ENCODE results near the gene GARIN3.

Gene GARIN3

DNA sequence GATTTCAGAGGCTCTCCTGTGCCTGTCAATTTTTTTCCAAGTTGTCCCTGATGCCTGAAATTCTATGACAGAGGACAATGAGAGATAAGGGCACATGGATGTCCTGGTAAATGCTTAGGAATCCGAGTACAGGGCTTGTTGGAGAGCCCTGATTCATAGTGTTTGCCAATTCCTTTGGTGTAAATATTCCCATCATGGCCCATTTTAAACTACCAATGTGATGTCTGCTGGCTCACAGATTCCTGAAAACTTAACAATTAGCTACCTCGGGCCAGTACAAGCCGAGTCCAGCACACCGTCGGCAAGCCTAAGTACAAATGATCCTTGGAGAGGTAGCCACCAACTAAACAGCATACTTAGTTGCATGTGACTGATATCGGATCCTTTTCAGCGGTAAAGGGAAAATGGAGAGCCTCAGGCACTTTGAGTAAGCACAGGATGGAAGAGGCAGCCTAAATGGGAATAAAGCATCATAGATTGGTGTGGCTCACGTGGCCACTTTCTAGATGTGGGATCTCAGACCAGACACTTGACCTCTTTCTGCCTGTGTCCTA, 18.1 kb upstream of the GARIN3 start:
- no peak for DNase-seq

DNA sequence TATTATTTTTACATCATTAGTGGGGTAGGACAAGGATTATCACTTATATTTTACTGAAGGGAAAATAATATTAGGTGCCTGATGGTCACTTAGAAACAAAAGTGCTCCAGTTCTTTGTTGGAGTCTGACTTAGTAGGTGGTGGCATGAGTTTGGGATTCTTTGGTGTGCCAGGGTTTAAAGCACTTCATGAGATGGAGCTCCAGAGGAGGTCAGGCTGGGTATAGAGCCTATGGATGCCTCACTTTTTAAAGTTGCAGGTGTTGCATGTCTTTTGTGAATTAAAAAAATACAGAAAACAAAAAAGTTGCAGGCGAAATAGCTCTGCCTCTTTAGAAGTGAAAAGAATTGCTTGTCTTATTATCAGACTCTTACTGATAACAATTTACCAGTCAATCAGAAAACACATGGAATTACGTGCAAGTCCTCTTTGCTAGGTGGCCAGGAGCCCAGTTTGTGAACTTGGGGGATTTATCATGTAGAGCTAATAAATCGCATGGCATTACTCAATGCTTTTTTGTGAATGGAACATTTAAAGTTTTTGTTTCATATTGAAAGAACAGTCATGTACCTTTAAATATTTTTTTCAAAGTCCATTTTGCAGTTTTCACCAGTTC, 16.2 kb upstream of the GARIN3 start:
- no peak for DNase-seq

DNA sequence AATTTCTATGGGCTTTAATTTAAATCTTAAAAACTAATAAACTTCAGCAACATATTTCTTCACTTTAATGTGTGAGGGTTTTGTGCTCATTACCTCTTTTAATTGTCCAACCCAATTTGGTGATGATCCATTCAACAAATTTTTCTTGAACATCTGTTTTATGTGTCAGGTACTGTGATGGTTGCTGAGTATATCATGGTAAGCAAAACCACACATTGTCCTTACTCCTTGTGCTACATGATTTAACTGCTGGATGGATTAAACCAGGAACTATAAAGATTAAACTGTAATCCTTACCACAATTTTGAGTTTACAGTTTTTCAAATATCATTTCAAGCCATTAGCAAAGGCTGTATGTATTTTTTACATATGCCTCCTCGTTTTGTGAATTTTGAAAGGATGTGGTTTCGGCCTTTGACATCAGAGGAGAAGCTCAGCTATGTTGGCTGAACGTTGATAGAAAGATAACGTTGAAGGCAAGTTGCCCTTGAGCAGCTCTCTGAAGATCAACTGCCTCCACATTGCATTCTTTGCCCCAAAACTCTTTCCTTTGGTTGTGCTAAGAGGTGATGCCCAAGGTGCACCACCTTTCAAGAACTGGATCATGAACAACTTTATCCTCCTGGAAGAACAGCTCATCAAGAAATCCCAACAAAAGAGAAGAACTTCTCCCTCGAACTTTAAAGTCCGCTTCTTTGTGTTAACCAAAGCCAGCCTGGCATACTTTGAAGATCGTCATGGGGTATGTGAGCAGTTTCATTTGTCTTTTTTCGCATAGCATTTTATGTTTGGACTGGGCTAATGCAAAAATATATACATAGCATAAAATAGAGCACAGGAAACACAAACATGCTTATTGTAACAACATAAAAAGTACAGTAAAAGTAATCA, 14.6 kb upstream of the GARIN3 start, which contains the start of gene ITK:
TSS of gene ITK (plus strand) at position 467 of the 891 bp plus-strand sequence. CDS start at position 605, 138 bp downstream.
- DNase-seq, result no peak

DNA sequence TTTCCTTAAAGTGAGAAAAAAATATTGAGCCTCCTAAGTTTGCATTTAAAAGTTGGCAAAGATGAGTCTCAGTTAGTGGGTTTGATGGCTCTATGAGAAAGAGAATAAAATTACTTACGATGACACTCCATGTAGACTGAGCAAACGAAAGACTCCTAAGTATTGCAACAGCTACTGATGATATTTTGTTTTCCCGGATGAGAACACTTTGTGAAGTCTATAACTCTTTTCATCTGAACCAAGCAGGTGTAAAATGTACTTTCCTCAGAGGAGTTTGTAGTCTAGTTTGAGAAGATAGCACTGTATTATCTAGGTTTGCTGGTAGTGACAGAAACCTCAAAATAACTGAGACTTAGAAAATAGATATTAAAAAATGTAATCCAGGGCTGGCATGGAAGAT, 12.9 kb upstream of the GARIN3 start:
- no peak for DNase-seq

DNA sequence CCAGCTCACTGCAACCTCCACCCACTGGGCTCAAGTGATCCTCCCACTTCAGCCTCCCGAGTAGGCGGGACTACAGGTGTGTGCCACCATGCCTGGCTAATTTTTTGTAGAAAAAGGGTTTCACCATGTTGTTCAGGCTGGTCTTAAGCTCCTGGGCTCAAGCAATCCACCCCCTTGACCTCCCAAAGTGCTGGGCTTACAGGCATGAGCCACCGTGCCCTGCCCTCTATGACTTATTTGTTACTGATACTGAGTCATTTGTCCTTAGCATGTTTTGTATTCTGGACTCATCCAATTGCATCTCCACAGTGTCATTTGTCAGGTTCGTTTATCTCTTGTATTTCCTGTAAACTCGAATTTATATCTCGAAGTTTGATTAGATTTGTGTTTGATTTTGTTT, 11.9 kb upstream of the GARIN3 start:
- DNase-seq, result no peak

DNA sequence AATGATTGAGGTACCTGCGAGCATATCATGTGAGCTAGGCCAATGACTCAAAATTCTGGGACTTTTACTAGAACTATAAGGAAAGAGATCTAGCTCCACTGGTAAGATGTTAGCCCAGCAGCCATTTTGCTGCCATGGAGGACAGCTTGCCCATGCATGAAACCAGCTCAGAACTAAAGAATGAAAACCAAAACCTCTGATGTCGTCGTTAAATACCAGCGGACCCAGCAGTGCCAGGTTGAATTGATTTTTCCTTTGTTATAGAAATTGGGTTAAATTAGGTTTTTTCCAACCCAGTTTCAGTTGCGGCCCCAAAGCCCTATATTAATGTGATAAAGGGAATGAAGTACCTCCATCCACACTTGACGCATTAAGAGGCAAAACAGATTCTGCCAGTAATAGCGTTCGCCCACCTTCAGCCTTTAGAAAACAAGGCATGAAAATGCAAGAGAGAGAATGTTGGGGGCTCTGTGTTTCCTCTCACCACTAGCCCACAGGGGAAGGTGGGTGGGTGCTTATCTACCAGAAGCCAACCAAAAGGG, 9.1 kb upstream of the GARIN3 start:
- DNase-seq, result no peak

DNA sequence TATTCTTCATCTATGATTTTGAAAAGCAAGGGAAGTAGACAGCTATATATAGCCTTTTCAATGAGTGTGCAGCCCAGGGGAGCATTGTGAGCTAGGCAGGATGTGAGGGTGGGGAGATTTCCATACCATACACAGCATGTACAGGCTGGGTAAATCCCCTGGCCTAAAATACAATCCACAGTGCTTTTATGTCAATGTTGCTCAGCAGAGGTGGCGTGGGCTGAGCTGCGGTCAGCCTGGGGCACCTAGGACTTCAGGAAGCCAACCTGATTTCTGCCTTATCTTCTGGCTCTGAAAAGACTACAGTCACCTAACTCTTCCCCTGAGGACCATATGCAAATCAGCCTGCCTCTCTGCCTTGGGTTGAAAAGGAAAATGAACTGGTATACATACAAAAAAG, 6.3 kb upstream of the GARIN3 start:
- no peak for DNase-seq

DNA sequence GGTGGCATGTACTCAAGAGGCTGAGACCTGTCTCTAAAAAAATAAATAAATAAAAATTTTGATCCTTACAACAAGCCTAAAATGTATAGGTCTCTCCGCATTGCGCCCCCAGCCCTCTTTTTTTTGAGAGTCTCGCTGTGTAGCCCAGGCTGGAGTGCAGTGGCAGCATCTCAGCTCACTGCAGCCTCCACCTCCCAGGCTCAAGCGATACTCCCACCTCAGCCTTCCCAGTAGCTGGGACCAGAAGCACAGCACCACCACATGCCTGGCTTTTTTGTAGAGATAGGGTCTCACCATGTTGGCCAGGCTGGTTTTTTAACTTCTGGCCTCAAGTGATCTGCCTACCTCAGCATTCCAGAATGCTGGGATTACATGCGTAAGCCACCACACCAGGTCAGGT, 2.2 kb upstream of the GARIN3 start:
- no peak for DNase-seq

DNA sequence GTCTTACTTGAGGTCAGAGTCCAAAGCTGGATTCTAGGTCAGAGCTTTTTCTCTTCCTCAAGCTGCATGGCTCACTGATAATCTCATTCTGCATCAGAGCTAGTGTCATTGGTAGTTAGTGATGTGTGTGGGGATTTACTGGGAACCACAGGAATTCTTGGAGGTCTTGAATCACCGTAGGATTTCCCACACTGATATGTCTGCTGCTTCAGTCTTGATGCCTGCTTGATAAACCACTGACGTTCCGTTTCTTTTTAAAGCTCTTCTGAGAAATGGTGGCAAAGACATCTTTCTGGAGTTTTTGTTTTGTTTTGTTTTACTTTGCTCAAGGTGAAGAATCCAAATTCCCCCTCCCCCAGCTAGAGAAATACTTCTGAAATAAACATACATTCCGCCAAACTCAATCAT, 1.2 kb upstream of the GARIN3 start:
- DNase-seq, result peak; percentile 77

DNA sequence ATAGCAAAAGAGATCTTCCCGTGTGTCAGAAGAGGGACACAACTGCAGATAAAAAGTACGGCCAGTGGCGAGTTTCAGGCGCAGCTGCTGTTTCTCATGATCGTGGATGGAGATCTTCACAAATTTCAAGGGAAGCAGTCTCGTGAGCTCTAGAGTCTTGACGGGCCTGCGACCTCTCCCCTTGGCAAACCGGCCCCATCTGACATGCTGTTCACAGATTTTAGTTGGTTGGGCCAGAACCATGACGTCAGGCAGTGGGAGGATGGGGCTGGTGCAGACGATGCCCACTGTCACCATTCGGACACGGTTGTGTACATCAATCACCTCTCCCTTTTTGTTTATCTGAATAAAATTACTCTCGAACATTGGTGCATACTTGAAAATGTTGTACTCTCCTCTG, 396 bp downstream of the GARIN3 start:
- no peak for DNase-seq

DNA sequence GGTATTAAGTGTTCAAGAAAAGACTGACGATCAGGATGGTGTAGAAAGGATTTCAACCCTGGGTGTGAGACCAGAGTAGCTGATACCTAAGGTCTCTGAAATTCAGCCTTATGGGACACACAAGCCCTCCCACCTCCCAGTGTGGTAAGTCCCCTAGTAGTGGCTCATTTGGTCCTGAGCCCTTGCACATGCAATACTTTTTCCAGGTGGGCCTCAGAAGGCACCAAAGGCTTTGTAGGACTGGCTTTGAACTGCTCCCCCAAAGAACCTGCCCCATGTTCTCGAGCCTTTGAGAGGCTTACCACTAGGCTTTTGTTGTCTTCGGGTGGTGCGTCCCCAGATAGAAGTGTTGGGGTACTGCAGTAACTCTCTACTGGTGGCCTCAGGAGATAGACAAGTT, 803 bp downstream of the GARIN3 start:
- no peak for DNase-seq

DNA sequence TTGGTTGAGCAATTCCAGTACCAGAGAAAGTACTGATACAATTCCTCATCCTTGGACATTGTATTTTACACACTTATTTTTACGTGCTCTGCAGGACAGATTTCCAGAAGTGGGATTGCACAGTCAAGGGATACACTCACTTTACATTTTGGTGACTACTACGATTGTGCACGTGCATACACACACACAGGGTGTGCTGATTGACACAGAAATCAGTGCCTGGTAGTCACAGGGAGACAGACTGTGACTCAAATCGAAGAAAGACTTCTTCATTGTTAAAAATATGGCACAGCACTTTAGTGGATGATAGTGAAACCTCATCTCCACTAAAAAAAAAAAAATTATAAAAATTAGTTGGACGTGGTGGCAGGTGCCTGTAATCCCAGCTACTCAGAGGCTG, 1.5 kb downstream of the GARIN3 start:
- no peak for DNase-seq

DNA sequence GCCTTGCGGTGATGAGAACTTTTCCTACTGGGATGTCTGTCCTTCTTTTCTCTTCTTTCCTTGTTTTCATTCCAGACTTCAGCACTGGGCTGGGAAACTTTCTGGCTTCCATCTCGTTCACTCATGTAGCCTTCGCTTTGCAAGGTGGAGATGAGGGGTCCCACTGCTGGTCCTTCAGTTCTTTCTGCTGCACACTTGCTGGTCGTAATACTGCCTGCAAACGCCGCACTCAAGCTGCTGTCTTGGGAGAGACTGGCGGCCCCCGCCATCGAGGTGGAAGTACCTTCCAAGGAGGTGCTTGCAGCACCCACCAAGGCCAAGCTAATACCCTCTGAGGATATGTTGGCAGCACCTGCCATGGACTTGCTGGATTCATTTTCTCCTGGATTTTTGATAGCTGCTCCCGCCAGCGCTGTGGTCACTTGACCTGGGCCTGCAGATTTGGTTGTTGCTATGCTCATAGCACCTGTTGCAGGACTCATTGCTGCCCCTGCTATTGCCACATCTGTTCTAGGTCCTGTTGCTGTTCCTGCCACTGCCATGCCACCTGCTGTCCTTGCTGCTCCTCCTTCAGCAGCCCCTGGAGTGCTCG, 3.0 kb downstream of the GARIN3 start:
- DNase-seq, result no peak

DNA sequence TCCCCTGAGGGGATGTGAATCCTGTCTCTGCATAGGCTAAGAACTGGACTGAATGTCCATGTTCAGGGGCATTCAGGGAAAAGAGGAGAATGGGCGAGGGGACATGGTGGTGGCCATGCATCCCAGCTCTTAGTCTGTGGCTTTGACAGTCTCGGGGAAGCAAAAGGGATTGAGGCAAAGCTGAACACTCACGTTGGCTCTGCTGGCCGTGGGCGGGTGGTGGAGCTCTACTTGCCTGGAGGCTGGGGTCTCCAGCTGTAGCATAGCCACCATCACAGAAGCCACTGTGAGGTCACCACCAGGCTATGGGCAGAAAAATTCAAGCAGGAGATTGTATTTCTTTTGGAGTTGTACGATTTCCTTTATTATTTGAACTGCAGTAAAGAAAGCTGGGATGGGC, 4.1 kb downstream of the GARIN3 start:
- no peak for DNase-seq

DNA sequence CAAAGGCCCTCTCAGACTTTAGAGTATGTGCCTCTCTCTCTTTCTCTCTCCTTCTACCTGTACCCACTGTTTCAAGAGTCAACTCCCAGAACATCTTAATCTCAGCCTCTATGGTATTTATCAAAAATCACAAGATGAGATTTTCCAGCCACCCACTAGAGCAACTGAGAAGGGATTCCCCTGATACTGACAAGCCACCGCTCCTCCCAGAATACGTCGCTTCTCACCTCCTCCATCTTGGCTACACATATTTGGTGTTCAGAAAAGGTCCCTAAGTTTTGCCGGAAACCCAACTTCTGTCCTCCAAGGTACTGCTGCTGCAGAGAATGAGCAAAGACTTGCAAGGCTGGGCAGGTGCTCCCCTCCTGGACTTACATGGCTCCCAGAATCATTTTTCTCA, 6.1 kb downstream of the GARIN3 start:
- DNase-seq, result no peak

DNA sequence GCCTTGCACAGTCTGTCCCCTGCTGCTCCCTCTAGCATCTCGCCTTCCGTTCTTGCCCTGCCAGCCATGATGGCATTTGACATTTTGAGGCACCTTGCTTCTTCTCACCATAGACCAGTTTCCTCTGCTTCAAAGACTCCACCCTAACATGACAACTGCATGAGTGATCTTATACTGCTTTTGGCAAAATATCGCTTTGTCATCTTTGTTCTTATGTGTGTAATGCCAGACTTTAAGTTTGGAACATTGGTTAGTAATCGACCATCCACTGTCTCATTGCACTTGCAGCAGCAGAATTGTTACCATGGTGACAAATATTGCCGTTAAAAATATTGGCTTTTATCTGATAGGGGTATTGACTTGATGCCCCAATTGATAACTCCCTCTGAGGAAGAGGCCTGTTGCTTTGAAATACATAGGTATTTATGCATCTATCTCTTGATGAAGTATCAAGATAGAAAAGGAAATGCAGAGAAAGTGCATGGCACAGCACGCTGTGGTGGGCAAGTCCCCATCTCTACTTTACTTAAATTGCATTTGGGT, 6.8 kb downstream of the GARIN3 start:
- no peak for DNase-seq

DNA sequence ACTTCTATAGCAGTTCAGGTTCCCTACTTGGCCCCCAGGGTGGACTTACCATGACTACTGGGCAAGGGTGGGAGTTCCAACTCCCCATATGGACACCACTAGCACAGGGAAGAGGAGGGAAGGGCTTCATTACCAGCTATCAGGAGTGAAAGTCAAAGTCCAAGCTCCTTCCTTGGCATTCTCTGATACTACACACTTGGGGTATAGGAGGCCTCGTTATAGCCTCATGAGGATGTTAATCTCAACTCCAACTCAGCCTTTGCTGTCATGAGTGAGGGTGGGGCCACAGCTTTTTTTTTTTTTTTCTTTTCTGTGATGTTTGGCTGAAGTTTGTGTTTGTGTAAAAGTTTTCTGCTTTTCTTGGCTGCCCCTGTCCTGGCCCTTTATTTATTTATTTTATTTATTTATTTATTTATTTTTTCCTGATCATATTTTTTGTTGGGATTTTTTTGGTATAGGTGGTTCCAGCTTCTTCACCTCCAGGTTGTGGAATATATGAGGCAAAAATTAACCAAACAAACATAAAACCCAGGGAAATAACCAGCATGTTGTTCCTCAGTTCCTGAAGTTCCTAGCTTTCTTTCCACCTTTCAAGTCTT, 8.7 kb downstream of the GARIN3 start:
- DNase-seq, result no peak

DNA sequence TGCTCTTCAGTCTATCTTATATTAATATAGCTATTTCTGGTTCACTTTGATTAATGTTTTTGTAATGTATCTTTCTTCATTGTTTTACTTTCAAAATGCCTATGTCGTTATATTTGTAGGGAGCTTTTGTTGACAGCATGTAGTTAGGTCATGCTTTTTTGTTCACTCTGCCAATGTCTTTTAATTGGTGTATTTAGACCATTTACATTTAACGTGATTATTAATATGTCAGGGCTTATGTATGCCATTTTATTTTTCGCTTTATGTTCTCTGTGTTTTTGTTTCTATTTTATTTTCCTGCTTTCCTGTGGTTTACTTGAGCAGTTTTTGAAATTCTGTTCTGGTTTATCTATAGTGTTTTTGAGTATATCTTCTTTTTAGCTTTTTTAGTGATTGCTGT, 10.8 kb downstream of the GARIN3 start:
- DNase-seq, result no peak

DNA sequence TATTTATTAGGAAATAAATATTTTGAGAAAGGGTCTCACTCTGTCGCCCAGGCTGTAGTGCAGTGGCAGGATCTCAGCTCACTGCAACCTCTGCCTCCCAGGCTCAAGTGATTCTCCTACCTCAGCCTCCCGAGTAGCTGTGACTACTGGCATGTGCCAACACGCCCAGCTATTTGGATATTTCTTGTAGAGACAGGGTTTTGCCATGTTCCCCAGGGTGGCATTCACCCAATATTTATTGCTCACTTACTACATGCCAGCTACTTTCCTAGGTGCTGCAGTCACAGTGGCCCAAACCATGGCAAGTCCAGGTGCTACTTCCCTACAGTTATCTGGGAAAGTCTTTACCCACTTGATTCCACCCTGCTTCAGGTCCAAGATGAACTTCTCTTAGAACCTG, 15.1 kb downstream of the GARIN3 start:
- DNase-seq, result no peak

DNA sequence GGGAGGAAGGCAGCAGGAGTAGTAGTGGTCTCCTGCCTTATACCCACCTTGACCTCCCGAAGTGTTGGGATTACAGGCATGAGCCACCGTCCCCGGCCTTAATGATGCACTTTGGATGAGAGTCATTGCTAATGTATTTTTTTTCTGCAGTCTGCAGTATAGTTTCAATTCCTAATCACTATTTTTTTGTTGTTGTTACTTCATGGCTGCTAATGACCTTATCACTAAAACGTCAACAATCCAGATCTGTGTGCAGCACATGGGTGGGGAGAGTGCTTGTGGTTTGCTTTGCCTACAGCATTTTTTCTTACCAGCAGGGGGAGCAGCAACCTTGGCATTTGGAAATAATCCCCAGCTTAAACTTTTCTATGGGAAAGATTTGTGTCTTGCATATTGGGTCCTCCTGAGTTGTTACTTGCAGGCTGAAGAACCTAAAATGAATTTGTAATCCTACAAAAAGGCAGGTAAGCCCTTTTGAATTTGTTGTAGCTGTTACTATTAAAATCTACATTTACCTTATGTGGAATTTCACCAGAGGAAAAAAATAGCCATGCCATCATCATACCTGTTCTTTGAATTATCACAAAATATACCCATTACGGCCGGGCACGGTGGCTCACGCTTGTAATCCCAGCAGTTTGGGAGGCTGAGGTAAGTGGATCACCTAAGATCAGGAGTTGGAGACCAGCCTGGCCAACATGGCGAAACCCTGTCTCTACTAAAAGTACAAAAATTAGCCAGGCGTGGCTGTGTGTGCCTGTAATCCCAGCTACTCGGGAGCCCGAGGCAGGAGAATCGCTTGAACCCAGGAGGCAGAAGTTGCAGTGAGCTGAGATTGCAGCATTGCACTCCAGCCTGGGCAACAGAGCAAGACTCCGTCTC, 17.1 kb downstream of the GARIN3 start:
- DNase-seq, result peak; percentile 63

DNA sequence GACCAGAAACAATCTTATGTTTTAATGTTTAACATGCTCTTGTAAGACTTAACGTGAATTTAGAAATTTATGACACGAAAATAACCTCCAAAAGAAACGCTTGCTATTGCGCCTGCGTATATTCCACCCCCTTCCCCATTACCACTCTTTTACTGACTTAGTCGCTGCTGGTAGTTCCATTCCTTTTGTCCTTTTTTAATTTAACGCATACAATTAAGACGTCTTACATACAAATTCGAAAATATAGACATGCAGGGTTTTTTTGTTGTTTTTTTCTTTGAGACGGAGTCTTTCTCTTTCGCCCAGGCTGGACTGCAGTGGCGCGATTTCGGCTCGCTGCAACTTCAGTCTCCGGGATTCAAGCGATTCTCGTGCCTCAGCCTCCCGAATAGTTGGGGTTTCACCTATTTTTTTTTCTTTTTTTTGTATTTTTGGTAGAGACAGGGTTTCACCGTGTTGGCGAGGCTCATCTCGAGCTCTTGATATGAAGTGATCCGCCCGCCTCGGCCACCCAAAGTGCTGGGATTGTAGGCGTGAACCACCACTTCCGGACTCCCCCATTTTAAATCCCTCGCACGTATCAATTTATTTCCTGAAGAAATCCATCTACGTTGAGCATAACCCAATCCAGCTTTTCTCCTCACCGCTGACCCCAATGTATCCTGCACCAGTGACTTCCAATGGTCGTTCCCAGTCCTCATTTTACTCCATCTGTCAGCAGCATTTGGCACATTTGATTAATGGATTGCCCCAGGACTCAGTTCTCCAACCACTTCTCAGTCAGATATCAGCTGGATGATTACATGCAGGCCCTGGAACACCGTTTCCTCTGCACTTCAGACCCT, 22.7 kb downstream of the GARIN3 start:
- DNase-seq, result no peak

Data from kidney glomerular epithelial cell (primary cell).